ENCODE measurements around the gene FTH1.

The FTH1 gene

DNA sequence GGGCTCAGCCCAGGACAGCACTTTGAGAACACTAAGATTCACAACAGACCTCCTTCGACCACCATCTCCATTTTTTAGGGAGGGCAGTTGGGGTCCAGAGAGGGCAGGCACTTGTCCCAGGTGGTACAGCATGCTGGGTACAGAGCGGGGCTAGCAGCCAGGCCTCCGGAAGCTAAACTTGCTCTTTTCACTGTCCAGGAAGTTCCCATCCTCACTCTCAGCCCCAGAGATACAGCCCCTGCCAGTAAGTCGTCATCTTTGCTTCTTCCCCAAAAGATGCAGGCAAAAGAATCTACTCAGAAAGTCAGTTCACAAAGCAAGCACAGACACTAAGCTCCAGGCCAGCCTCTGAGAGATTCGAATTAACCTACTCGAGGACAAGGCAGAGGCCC is 43.4 kb downstream of the FTH1 start:
- H3K9ac ChIP-seq (ENCODE audit: low read depth, low read length) = peak overlapping the region; percentile 42
- no peaks in the 10 kb centered on the region for H3K9me3 ChIP-seq (ENCODE audit: control insufficient read depth, insufficient read depth, low read length)
- peaks cover 8% of the 10 kb centered on the region for H3K4me1 ChIP-seq (ENCODE audit: control insufficient read depth, insufficient read depth, low read length)
- H3K4me3 ChIP-seq (ENCODE audit: low read depth, low read length) = no peak overlapping the region
- no peaks in the 10 kb centered on the region for H3K36me3 ChIP-seq (ENCODE audit: control insufficient read depth, insufficient read depth, low read length)
- no peaks in the 10 kb centered on the region for H3K27me3 ChIP-seq (ENCODE audit: control insufficient read depth, insufficient read depth, low read length)

DNA sequence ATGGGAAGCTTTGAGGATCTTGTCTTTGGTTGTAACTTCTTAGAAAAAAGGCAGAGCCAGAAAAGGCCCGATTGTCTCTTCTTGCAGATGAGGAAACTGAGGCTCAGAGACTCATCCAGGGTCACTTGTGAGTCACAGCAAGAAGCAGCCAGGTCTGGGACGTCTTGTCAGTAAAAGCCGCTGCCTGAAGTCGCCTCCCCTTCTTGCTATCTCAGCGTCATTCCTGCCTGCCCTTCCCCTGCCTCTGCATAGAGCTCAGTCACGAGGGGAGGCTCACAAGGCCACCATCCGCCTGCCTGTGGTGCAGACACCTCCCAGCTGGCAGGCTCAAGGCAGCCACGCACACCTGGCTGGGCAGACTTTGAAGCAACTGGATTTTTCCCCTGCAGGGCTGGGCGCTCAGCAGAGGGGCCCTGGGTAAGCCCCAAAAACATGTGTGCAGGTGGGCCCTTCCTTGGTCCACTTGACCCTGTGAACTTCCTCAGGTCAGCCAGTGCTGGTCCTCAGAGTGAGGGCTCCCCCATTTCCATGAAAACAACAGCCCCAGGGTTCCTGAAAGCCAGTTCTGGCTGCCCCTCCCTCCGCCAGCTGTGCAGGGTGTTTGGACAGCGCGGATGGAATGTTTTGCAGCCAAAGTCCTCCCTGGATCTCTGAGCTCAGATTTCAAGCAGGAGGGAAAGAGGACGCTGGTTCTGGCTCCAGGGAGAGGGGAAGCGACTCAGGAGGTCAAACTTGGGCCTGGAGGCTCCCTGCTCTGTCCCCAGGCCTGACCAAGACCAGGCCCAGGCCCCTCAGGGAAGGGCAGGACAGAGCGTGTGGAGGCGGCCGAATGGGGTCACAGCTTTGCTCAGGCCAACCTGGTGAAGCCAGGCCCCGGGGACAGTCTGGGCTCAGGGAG is 44.0 kb downstream of the FTH1 start:
- Histone ChIP-seq H3K27me3 (ENCODE audit: control insufficient read depth, insufficient read depth, low read length) (peaks cover 3% of the 10 kb centered on the region), H3K9ac (ENCODE audit: low read depth, low read length) (peak overlapping the region; percentile 42), H3K9me3 (ENCODE audit: control insufficient read depth, insufficient read depth, low read length) (no peaks in the 10 kb centered on the region), H3K36me3 (ENCODE audit: control insufficient read depth, insufficient read depth, low read length) (no peaks in the 10 kb centered on the region), H3K4me1 (ENCODE audit: control insufficient read depth, insufficient read depth, low read length) (peaks cover 8% of the 10 kb centered on the region), H3K4me3 (ENCODE audit: low read depth, low read length) (no peak overlapping the region)

DNA sequence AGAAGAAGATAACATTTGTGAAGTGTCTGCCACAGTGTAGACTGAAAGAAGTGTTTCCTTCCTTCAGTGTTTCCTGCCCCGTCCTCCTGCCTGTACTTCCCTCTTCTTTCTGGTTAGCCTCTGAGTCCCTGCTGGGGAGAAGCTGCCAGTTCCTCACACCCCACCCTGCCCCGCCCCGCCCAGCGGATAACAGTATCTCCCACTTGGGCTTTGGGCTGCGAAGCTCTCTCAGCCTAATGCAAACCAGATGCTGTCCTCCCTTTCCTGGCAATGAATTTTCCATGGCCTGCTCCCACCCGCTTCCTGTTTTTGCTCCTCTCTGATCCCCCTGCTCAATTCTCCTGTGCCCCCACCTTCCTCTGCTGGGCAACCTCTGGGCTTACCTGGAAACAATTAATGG is 44.9 kb downstream of the FTH1 start:
- no peaks in the 10 kb centered on the region for H3K9me3 ChIP-seq (ENCODE audit: control insufficient read depth, insufficient read depth, low read length)
- H3K4me1 ChIP-seq (ENCODE audit: control insufficient read depth, insufficient read depth, low read length) = peaks cover 11% of the 10 kb centered on the region
- H3K4me3 ChIP-seq (ENCODE audit: low read depth, low read length) = no peak overlapping the region
- no peaks in the 10 kb centered on the region for H3K36me3 ChIP-seq (ENCODE audit: control insufficient read depth, insufficient read depth, low read length)
- no peak overlapping the region for H3K9ac ChIP-seq (ENCODE audit: low read depth, low read length)
- peaks cover 9% of the 10 kb centered on the region for H3K27me3 ChIP-seq (ENCODE audit: control insufficient read depth, insufficient read depth, low read length)

DNA sequence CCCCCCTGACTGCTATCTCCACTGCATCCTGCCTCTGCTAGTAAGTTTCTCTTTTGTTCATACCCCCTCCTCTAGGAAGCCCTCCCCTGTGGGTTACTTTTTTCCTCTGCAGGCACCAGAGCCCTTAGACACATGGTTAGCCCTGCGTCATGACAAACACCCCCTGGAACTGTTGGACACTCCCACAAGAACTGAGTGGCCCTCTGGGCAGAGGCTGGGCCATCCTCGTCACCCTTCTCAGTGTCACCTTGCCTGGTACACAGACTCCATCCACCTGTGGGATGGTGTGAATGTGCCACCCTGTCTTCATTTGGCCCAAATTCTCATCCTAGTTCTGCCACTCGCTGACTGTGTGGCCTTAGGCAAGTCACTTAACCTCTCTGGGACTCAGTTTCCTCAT is 46.0 kb downstream of the FTH1 start:
- Histone ChIP-seq H3K27me3 (ENCODE audit: control insufficient read depth, insufficient read depth, low read length) (peaks cover 12% of the 10 kb centered on the region), H3K9ac (ENCODE audit: low read depth, low read length) (no peak overlapping the region), H3K36me3 (ENCODE audit: control insufficient read depth, insufficient read depth, low read length) (no peaks in the 10 kb centered on the region), H3K4me3 (ENCODE audit: low read depth, low read length) (no peak overlapping the region), H3K9me3 (ENCODE audit: control insufficient read depth, insufficient read depth, low read length) (no peaks in the 10 kb centered on the region), H3K4me1 (ENCODE audit: control insufficient read depth, insufficient read depth, low read length) (peaks cover 11% of the 10 kb centered on the region)

DNA sequence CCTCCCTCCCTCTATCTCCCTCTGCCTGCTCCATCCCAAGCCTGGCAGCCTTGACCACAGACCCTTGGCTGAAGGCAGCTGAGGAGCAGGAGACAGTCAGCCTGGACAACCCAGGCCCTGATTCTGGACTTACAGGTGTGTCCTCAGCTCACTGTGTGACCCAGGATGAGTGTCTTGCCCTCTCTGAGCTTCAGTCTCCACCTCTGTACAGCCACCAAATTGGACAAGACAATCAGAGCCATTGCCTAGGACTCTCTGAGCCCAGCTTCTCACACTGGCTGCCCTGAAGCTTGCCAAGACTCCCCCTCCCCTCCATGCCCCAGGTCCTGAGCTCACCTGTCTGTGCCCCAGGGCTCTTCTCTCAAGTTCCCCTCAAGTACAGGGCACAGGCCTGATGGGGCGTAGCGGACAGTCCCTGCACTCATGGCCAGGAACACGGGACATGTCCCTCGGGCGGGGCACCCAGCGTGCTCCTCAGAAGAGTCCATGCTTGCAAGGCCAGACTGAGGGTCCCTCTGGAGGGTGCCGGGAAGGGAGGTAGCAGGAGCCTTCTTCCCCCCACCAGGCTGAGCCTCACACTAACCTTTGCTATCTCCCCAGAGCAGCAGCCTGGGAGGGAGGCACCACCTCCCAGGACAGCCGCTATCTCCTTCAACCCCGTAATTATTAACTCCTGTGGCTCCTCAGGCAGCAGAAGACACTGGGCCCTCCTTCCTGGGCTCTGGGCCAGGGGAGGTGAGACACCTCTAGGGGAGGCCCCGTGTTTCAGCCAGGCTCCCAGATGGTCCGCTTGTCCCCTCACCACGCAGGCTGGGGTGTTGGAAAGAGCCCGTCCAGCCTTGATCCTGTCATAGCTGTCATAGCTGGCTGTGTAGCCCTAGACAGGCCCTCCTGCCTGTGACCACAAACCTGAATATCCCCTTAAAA is 47.5 kb downstream of the FTH1 start:
- H3K9me3 ChIP-seq (ENCODE audit: control insufficient read depth, insufficient read depth, low read length) = no peaks in the 10 kb centered on the region
- peaks cover 11% of the 10 kb centered on the region for H3K4me1 ChIP-seq (ENCODE audit: control insufficient read depth, insufficient read depth, low read length)
- H3K9ac ChIP-seq (ENCODE audit: low read depth, low read length) = no peak overlapping the region
- H3K27me3 ChIP-seq (ENCODE audit: control insufficient read depth, insufficient read depth, low read length) = peaks cover 14% of the 10 kb centered on the region
- H3K36me3 ChIP-seq (ENCODE audit: control insufficient read depth, insufficient read depth, low read length) = no peaks in the 10 kb centered on the region
- H3K4me3 ChIP-seq (ENCODE audit: low read depth, low read length) = no peak overlapping the region

DNA sequence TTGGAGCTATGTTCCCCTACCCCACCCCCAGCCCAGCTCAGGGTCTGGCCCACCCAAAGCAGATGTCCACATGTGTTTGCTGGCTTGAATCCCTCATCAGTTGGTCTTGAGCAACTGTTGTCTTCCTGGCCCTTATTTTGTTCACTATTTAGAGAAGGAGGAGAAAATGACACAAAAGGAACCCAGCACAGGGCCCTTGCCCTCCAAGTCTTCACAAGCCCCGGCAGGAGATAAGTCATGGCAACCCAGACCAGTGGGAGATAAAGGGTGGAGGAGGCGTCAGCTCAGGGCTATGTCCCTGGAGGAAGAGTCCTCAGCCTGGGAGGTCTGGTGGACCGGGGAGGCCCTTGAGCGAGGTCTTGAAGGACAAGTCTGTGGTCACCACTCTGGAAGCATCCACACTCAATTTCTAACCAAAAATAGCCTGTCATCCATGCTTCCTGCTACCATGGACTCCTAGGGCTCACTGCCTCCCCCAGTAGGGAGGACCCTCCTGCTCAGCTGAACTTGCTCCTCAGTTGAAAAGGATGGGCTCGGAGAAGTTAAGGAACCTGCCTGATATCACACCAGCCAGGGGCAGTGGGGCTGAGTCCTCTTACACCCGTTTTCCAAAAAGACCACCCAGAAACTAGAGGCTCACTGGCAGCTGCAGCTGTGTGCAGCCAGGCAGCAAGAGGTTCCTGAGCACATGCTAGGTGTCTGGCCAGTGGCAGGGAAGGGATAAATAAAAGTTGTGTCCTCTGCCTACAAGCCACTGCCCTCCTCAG is 48.3 kb downstream of the FTH1 start:
- Histone ChIP-seq H3K4me3 (ENCODE audit: low read depth, low read length) (no peak overlapping the region), H3K9ac (ENCODE audit: low read depth, low read length) (no peak overlapping the region), H3K4me1 (ENCODE audit: control insufficient read depth, insufficient read depth, low read length) (peaks cover 11% of the 10 kb centered on the region), H3K27me3 (ENCODE audit: control insufficient read depth, insufficient read depth, low read length) (peaks cover 14% of the 10 kb centered on the region), H3K9me3 (ENCODE audit: control insufficient read depth, insufficient read depth, low read length) (no peaks in the 10 kb centered on the region), H3K36me3 (ENCODE audit: control insufficient read depth, insufficient read depth, low read length) (no peaks in the 10 kb centered on the region)

DNA sequence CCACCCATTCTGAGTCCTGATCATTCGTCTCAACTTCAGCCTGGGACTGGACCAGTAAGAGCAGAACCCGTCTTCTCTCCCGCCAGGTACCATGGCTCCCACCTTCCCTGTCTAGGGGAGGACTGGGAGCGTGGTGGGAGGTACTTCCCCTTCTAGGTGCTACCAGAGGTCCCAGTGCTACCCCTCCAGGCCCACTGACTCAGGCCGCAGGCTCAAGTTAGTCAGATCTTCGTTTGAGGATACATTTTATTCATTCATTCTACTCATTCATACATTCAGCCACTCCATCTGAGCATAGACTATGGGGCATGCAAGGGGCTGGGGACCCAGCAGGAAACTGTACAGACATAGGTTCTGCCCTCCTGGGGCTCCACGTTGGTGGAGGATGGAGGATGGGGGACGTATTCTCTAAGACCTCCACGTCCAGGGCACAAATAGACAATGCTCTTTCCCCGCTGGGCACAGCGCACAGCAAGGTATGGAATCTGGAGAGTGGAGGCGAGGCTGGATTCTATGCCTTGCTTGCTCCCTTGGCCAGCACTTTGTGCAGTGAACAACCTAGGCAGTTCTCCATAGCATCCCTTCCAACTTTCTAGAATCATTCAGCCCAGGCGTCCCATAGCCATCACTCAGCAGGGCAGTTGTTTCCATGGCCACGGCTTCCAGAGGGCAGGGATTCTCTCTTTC is 49.0 kb downstream of the FTH1 start:
- Histone ChIP-seq H3K9ac (ENCODE audit: low read depth, low read length) (no peak overlapping the region), H3K4me1 (ENCODE audit: control insufficient read depth, insufficient read depth, low read length) (peaks cover 9% of the 10 kb centered on the region), H3K27me3 (ENCODE audit: control insufficient read depth, insufficient read depth, low read length) (peaks cover 14% of the 10 kb centered on the region)

DNA sequence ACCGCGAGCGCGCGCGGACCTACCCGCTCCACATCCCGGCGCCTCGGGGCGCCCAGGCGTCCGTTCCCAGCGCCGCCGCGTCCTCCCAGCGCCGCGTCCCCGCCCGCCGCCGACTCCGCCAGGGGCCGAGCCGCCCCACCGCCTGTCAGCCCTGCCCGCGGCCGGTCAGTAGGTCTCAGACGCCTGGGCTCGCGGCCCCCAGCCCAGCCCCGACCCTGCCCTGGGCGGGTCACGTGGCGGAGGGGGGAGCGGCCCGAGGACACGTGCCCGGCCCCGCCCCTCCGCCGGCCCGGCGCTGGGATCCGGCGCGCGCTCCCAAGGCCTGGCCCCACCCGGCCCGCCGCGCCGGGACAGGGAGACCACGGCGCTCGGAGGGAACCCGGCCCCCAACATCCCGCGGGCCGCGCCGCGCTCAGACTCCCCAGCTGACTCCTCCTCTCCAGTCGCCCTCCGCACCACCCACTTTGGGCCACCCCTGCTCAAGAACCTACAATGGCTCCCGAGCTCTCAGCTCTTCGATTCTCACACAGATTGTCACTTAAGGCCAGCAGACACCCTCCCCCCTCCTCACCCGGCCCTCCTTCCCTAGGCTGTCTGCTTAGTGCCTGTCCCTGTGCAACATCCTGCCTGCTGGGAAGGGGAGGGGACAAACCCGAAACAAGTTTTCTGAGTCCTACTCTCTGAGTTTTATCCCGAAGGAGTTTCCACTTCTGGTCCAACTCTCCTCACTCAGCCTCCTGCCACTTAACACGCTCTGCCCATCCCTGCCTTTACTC is 49.9 kb downstream of the FTH1 start, which contains the start of gene RAB3IL1:
Gene RAB3IL1 (minus strand): TSS at position 233 of the 776 bp plus-strand sequence. CDS start 199 bp downstream, at position 34.
- Histone ChIP-seq H3K4me3 (ENCODE audit: low read depth, low read length) (peak within 1 kb of the TSS; percentile 60), H3K4me1 (ENCODE audit: control insufficient read depth, insufficient read depth, low read length) (peaks cover 2% of the 10 kb centered on the region), H3K36me3 (ENCODE audit: control insufficient read depth, insufficient read depth, low read length) (no peaks in the 10 kb centered on the region), H3K27me3 (ENCODE audit: control insufficient read depth, insufficient read depth, low read length) (peaks cover 14% of the 10 kb centered on the region), H3K9ac (ENCODE audit: low read depth, low read length) (no peak within 1 kb of the TSS), H3K9me3 (ENCODE audit: control insufficient read depth, insufficient read depth, low read length) (no peaks in the 10 kb centered on the region)

More for the DNA sequence above, 49.0 kb downstream of the FTH1 start:
- peak overlapping the region; percentile 60 for H3K4me3 ChIP-seq (ENCODE audit: low read depth, low read length)
- no peaks in the 10 kb centered on the region for H3K36me3 ChIP-seq (ENCODE audit: control insufficient read depth, insufficient read depth, low read length)
- H3K9me3 ChIP-seq (ENCODE audit: control insufficient read depth, insufficient read depth, low read length) = no peaks in the 10 kb centered on the region

DNA sequence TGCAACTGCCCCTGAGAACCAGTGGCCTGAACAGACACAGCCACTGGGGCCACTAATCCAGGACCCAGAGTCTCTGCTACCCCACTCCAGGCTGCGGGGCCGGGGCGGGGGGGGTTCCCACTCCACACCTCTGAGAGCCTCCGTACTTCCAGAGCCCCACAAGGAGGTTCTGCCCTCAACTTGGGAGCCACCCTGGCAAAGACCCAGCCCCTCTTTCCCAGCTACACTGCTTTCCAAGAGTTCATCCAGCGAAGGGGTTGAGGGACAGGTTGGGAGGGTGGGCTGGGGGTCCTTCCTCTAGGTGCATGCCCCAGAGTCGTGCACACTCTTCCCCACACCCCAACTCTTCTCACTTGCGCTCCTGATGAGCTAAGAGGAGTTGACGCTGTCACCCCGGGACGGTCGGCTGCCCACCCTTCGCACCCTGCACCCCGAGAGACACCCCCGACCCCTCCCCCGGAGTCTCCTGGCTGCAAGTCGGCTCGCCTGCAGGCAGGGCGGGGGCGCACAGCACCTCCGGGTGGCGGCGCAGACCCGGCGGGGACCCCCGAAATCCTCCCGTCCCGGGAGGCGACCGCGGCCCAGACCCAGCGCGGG is 50.6 kb downstream of the FTH1 start:
- H3K4me3 ChIP-seq (ENCODE audit: low read depth, low read length) = peak overlapping the region; percentile 60
- H3K36me3 ChIP-seq (ENCODE audit: control insufficient read depth, insufficient read depth, low read length) = no peaks in the 10 kb centered on the region
- H3K4me1 ChIP-seq (ENCODE audit: control insufficient read depth, insufficient read depth, low read length) = peaks cover 2% of the 10 kb centered on the region
- peaks cover 14% of the 10 kb centered on the region for H3K27me3 ChIP-seq (ENCODE audit: control insufficient read depth, insufficient read depth, low read length)
- H3K9me3 ChIP-seq (ENCODE audit: control insufficient read depth, insufficient read depth, low read length) = no peaks in the 10 kb centered on the region
- H3K9ac ChIP-seq (ENCODE audit: low read depth, low read length) = no peak overlapping the region

DNA sequence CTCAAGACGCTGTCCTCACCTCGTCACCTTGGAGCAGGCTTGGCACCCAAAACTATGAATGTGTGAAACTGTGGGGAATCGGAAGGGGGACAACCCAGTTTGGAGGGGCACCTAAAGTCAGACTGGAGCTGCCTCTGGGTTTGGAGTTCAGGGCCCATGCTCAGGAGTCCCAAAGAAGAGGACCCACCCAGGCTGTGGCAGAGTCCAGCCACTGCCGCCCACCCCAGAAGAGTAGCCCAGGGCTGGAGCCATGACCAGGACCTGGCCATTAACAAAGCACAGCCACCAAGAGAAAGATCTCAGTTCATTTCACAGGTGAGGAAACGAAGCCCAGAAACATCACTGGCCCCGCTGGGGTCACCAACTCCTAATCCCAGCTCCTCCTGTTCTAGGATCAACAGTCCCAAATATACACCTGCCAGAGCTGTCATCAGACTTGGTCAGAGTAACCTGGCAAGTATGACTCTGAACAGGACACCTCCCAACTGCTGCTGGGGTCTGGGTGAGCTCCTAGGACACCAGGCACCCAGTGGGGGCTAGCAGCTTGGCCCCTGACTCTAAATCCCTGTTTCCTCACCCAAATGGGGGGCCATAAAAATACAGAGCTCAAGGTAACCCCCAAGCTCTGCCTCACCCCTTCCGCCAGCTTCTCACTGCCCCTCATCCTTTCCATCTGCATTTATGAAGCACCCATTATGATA is 52.8 kb downstream of the FTH1 start:
- peaks cover 2% of the 10 kb centered on the region for H3K4me1 ChIP-seq (ENCODE audit: control insufficient read depth, insufficient read depth, low read length)
- peaks cover 14% of the 10 kb centered on the region for H3K27me3 ChIP-seq (ENCODE audit: control insufficient read depth, insufficient read depth, low read length)
- H3K4me3 ChIP-seq (ENCODE audit: low read depth, low read length) = no peak overlapping the region
- no peak overlapping the region for H3K9ac ChIP-seq (ENCODE audit: low read depth, low read length)
- H3K36me3 ChIP-seq (ENCODE audit: control insufficient read depth, insufficient read depth, low read length) = no peaks in the 10 kb centered on the region
- no peaks in the 10 kb centered on the region for H3K9me3 ChIP-seq (ENCODE audit: control insufficient read depth, insufficient read depth, low read length)
